Spleen (tissue), 13 donors: ENCODE measurements around the gene ST6GALNAC4. TPM values are rescaled to one million over a fixed set of nuclear protein-coding genes. Genes with fewer than 3 reads are reported as not detected.

Experiments
- DNase-seq: peaks from one replicate; pipeline ENCODE4 v3.0.0-alpha.2; 2020
- H3K27ac ChIP-seq, 8 donors: fragments of 200-600 bp; sonication (generic) in 7 of 8; 1 replicate in 4 of 8; 2 replicates in 4 of 8; pipeline versions ENCODE4 v1.5.0 to v1.8.0; 2016 to 2021; ENCODE audit warnings: inconsistent platforms in 4 of 8, mild to moderate bottlenecking in 4 of 8, moderate library complexity in 1 of 8
- H3K27me3 ChIP-seq, 7 donors: fragments of 200-600 bp; sonication (generic) in 6 of 7; replicated peaks in 1 of 7; 1 replicate in 4 of 7; 2 replicates in 3 of 7; pipeline versions ENCODE4 v1.5.0 to v1.8.0; 2016 to 2021; ENCODE audit warnings: inconsistent platforms in 3 of 7, mild to moderate bottlenecking in 1 of 7
- H3K36me3 ChIP-seq, 6 donors: fragments of 200-600 bp; sonication (generic) in 5 of 6; 1 replicate in 4 of 6; 2 replicates in 2 of 6; pipeline versions ENCODE4 v1.5.0 to v1.8.0; 2016 to 2021; ENCODE audit warnings: inconsistent platforms in 2 of 6
- H3K4me1 ChIP-seq, 6 donors: fragments of 200-600 bp; sonication (generic) in 5 of 6; 1 replicate in 3 of 6; 2 replicates in 3 of 6; pipeline versions ENCODE4 v1.5.0 to v1.8.0; 2016 to 2021; ENCODE audit warnings: inconsistent platforms in 3 of 6
- H3K4me3 ChIP-seq, 8 donors: fragments of 200-600 bp; sonication (generic) in 7 of 8; 1 replicate in 4 of 8; 2 replicates in 4 of 8; pipeline versions ENCODE4 v1.5.0 to v1.8.0; 2016 to 2021; ENCODE audit warnings: inconsistent platforms in 4 of 8, mild to moderate bottlenecking in 4 of 8, moderate library complexity in 2 of 8
- H3K9me3 ChIP-seq, 8 donors: fragments of 200-600 bp; sonication (generic) in 7 of 8; 1 replicate in 4 of 8; 2 replicates in 4 of 8; pipeline versions ENCODE4 v1.5.0 to v1.8.0; 2016 to 2021; ENCODE audit warnings: inconsistent platforms in 4 of 8
- POLR2A ChIP-seq, 3 donors: fragments of 450-650 bp; IDR thresholded peaks; one replicate each; pipeline ENCODE4 v1.5.1; 2017; ENCODE audit warnings: antibody characterized with exemption in 3 of 3, mild to moderate bottlenecking in 1 of 3
- POLR2AphosphoS5 ChIP-seq, 3 donors: sonication (generic); formaldehyde crosslinking; IDR thresholded peaks; one replicate each; pipeline ENCODE4 v1.5.1; 2017; ENCODE audit warnings: antibody characterized with exemption in 3 of 3
- WGBS, 5 donors: extraction: QIAGEN DNeasy Blood & Tissue Kit in 3 of 5; methylation state at CpG; one replicate each; pipeline versions ENCODE4 v1.1.5 to v1.1.7; 2013 to 2018; 5-methylcytosine and 5-hydroxymethylcytosine counted together
- intact Hi-C: fragments of 100-400 bp; cut with DNase I; formaldehyde crosslinking; loops from one replicate; pipeline ENCODE4 v1.15.0; 2023; ENCODE audit warnings: low total_unique reads
- long read RNA-seq, 2 donors: transcript quantifications; one replicate each; lab custom pipeline, GENCODE V29; 2026
- polyA plus RNA-seq, 3 donors: library from polyadenylated mRNA; stranded (reverse); fragments of 200-250 nt; gene quantifications; one replicate each; pipeline ENCODE4 v1.2.1, GENCODE V29; 2013
- total RNA-seq, 7 donors: library from RNA; depleted of rRNA in 3 of 7; stranded (reverse); fragments of >200 nt in 3 of 7; fragmentation: NEBNext Ultra II Directional in 4 of 7; extraction: Animal tissue kit (Norgen Biotek cat#: 25700) in 4 of 7; gene quantifications; one replicate each; pipeline versions ENCODE4 v1.1.0 to v1.2.1, GENCODE V29; 2016 to 2021
- TF ChIP-seq, protein P1 (sequence below), 11 experiments: fragments of 200-600 bp in 7 of 11; fragments of 450-650 bp in 4 of 11; sonication (generic) in 4 of 11; IDR thresholded peaks in 8 of 11; conservative IDR thresholded peaks in 3 of 11; 1 replicate in 7 of 11; 2 replicates in 4 of 11; pipeline versions ENCODE4 v1.4.0 to v1.8.0; 2016 to 2021; ENCODE audit warnings: antibody characterized with exemption in 11 of 11, inconsistent platforms in 4 of 11, mild to moderate bottlenecking in 1 of 11
- donor health status: healthy with polysubstance abuse.
- donor health status: DM: no; HTN: no; CAD: no; lungs with moderate emphysema.
- donor health status: DM: no; HTN: no; CAD: no.
- donor health status: Bipolar disorder and iron deficiency.
- donor health status: healthy.
- donor health status: DM: no; HTN: no; CAD: no.
- donor health status: DM: yes; HTN: yes; CAD: no.

The ST6GALNAC4 gene, protein sequence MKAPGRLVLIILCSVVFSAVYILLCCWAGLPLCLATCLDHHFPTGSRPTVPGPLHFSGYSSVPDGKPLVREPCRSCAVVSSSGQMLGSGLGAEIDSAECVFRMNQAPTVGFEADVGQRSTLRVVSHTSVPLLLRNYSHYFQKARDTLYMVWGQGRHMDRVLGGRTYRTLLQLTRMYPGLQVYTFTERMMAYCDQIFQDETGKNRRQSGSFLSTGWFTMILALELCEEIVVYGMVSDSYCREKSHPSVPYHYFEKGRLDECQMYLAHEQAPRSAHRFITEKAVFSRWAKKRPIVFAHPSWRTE
- total RNA-seq (10 to 100 TPM; 48.6 to 92.8 (median 65.8) TPM), polyA plus RNA-seq (10 to 100 TPM; 16.0 to 36.7 (median 19.5) TPM)
- long read RNA-seq, donor 1, partial matches to known transcripts: 0 of 4 reads
- long read RNA-seq, donor 1, other reads (novel, unspliced or antisense): 0 of 4 reads
- long read RNA-seq, donor 2, transcript ST6GALNAC4-201 (6 exons, 1,691 nt): major isoform, 7 of 11 reads
- long read RNA-seq, donor 2, partial matches to known transcripts: 0 of 11 reads
- long read RNA-seq, donor 2, other reads (novel, unspliced or antisense): 0 of 11 reads

DNA sequence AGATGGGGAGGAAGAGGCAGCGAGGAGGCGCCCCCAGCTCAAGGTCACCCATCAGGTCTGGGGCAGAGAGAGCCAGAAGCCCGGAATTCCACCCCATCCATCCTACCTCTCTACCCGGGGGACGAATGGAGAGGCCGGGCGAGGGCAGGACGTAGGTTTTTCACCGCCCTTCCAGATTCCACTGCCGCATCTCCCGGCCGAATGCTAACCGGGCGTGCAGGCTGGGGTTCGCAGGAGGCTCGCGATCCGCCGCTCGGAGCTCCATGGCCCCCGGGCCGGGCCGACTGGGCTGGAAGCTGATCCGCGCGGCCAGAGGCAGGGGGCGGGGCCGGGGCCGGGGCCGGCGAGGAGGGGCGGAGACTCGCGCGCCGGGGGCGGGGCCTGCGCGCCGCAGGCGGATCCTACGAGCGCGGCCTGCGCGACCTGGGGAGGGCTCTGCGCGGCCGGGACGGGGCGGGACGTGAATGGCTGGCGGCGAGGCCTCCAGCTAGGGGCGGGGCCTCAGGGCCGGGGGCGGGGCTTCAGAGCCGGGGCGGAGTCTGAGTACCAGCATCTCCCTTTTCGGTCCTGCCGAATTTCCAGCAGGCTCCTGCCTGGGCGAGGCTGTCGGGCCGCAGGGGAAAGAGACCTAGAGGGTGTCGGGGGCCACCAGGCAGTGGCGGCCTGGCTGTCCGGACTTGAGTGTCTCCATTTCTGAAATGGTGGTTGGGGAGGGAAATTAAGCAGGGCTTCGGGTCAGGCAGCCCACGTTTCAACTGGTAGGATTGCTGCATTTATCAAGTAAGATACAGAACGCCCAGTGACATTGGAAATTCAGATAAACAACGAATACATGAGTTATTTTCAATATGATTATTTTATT is at the start of gene ST6GALNAC4:
Gene ST6GALNAC4, minus strand, starts transcription at position 322 of the 862 bp plus-strand sequence. CDS start 622 bp downstream, outside the sequence.
- Histone ChIP-seq H3K4me3 (peak within 1 kb of the TSS; percentile 69 to 94 (median 76)), H3K9me3 (no peaks in the 10 kb centered on the region), H3K27me3 (peaks cover 0 to 4% (median 2%) of the 10 kb centered on the region in 7 donors), H3K36me3 (peaks cover 3 to 32% (median 18%) of the 10 kb centered on the region in 6 donors), H3K27ac (peak within 1 kb of the TSS; percentile 29 to 91 (median 86)), H3K4me1 (peaks cover 52 to 98% (median 84%) of the 10 kb centered on the region in 6 donors)
- TF ChIP-seq POLR2AphosphoS5 (IDR thresholded peaks at IDR 0.05) (peak; percentile 79 to 87 (median 86)), POLR2A (IDR thresholded peaks at IDR 0.05) (peak in 1 of 3 donors; percentile 40)
- TF ChIP-seq, protein P1, sequence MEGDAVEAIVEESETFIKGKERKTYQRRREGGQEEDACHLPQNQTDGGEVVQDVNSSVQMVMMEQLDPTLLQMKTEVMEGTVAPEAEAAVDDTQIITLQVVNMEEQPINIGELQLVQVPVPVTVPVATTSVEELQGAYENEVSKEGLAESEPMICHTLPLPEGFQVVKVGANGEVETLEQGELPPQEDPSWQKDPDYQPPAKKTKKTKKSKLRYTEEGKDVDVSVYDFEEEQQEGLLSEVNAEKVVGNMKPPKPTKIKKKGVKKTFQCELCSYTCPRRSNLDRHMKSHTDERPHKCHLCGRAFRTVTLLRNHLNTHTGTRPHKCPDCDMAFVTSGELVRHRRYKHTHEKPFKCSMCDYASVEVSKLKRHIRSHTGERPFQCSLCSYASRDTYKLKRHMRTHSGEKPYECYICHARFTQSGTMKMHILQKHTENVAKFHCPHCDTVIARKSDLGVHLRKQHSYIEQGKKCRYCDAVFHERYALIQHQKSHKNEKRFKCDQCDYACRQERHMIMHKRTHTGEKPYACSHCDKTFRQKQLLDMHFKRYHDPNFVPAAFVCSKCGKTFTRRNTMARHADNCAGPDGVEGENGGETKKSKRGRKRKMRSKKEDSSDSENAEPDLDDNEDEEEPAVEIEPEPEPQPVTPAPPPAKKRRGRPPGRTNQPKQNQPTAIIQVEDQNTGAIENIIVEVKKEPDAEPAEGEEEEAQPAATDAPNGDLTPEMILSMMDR (IDR thresholded peaks at IDR 0.05 in 8 of 11, conservative IDR thresholded peaks at IDR 0.05 in 3 of 11): peak in 1 of 11 experiments; percentile 23
- intact Hi-C loops: no loop called here
- DNase-seq: peak; percentile 99
- WGBS, 5 donors: 2 to 4% (median 3%) methylated on average over 45 to 71 of the region's 71 CpGs

DNA sequence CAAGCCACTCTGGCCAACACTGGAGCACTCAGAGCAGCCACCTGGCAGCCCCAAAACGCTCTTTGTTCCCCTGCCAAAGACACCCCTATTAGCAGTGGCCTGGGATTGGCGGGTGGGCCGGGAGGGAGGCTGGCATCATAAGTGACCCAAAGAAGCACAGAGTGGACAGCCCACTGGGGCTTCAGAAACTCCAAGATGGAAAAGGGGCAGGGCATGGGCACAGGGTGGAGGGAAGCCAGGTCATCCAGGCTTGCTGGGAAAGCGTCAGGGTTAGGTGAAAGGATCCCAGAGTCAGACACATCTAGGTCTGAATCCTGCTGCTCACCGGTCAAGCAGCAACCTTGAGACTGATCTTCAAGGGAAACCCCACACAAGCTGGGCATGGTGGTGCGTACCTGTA is 49.1 kb upstream of the ST6GALNAC4 start:
- peaks cover 0 to 17% (median 0%) of the 10 kb centered on the region in 6 donors for H3K36me3 ChIP-seq
- TF ChIP-seq POLR2AphosphoS5 (IDR thresholded peaks at IDR 0.05) (no peak), POLR2A (IDR thresholded peaks at IDR 0.05) (no peak)
- TF ChIP-seq, protein P1 (IDR thresholded peaks at IDR 0.05 in 8 of 11, conservative IDR thresholded peaks at IDR 0.05 in 3 of 11): no peak
- peaks cover 0 to 7% (median 0%) of the 10 kb centered on the region in 7 donors for H3K27me3 ChIP-seq
- intact Hi-C loops: no loop called here
- 56 to 77% (median 67%) methylated on average over 5 to 6 of the region's 6 CpGs for WGBS, 5 donors
- H3K9me3 ChIP-seq: no peaks in the 10 kb centered on the region
- no peak for DNase-seq
- H3K4me1 ChIP-seq: peaks cover 70 to 100% (median 92%) of the 10 kb centered on the region in 6 donors
- peak overlapping the region in 7 of 8 donors; percentile 58 to 94 (median 78) for H3K27ac ChIP-seq
- H3K4me3 ChIP-seq: peak overlapping the region in 1 of 8 donors; percentile 4

DNA sequence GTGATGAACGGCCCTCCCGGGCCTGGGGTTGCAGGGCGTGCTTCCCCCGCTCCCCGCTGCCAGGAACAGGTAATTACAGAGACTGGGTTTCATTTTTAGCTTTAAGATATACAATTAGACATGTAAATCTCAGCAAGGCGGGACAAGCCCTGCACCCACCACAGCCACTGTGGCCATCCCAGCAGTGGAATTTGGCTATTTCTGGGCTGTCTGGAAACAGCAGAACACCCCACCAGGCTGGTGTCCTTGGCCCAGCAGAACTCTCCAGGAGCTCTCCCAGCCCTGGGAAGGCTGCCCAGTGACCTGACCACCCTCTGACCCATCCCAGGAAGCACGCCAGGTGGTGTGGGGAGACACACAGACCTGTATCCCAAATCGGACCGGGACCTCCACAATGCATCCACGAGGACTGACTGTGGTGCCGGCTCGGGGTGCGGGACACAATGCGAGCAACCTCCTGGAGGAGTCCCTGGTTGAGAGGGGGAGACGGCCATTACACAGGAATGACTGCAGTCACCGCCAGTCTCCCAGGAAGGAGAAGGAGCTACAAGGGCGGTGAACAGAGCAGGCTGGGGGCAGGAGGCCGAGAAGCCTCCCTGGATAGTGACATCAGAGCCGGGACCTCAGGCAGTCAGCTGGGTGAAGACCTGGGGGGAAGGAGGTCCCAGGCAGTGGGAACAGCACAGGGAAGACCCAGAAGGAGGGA is 46.7 kb upstream of the ST6GALNAC4 start:
- H3K4me3 ChIP-seq: peak overlapping the region in 1 of 8 donors; percentile 8
- peaks cover 0 to 17% (median 0%) of the 10 kb centered on the region in 6 donors for H3K36me3 ChIP-seq
- TF ChIP-seq POLR2A (IDR thresholded peaks at IDR 0.05): no peak
- TF ChIP-seq, protein P1 (IDR thresholded peaks at IDR 0.05 in 8 of 11, conservative IDR thresholded peaks at IDR 0.05 in 3 of 11): no peak
- no peak for TF ChIP-seq POLR2AphosphoS5 (IDR thresholded peaks at IDR 0.05)
- 72 to 87% (median 86%) methylated on average over 14 to 19 of the region's 19 CpGs for WGBS, 5 donors
- H3K27me3 ChIP-seq: peaks cover 0 to 7% (median 0%) of the 10 kb centered on the region in 7 donors
- H3K9me3 ChIP-seq: no peaks in the 10 kb centered on the region
- peaks cover 50 to 100% (median 86%) of the 10 kb centered on the region in 6 donors for H3K4me1 ChIP-seq
- no peak for DNase-seq
- intact Hi-C loops: no loop called here
- H3K27ac ChIP-seq: peak overlapping the region in 6 of 8 donors; percentile 8 to 94 (median 80)
